ENCODE measurements around the gene GLE1.
"Not testable (repeated sequence)": the region's sequence is repeated elsewhere in the genome, so short reads cannot be mapped to it uniquely, and the experiment has no call there.

Gene GLE1

GRCh38 chr9:128495804-128496417 lies 8.6 kb upstream of the GLE1 start:
- DNase-seq (ENCODE audit: low spot score) = no peak

GRCh38 chr9:128497824-128498610 lies 6.5 kb upstream of the GLE1 start:
- no peak for DNase-seq (ENCODE audit: low spot score)

GRCh38 chr9:128498911-128499310 lies 5.6 kb upstream of the GLE1 start:
- no peak for DNase-seq (ENCODE audit: low spot score)

- DNase-seq (ENCODE audit: low spot score) = no peak
Measured at GRCh38 chr9:128499920-128500319, 4.6 kb upstream of the GLE1 start.

- not testable (repeated sequence) for DNase-seq (ENCODE audit: low spot score)
Measured at GRCh38 chr9:128503415-128503825, 1.1 kb upstream of the GLE1 start.

- no peak for DNase-seq (ENCODE audit: low spot score)
Measured at GRCh38 chr9:128503870-128504269, 649 bp upstream of the GLE1 start.

- peak; percentile 49 for DNase-seq (ENCODE audit: low spot score)
Measured at GRCh38 chr9:128505414-128505765, 871 bp downstream of the GLE1 start.

- DNase-seq (ENCODE audit: low spot score) = not testable (repeated sequence)
Measured at GRCh38 chr9:128505906-128506305, 1.4 kb downstream of the GLE1 start.

GRCh38 chr9:128512820-128513219 lies 8.3 kb downstream of the GLE1 start:
- DNase-seq (ENCODE audit: low spot score) = no peak

- no peak for DNase-seq (ENCODE audit: low spot score)
Measured at GRCh38 chr9:128521956-128522355, 17.4 kb downstream of the GLE1 start.

- peak; percentile 49 for DNase-seq (ENCODE audit: low spot score)
Measured at GRCh38 chr9:128523199-128523925, 18.8 kb downstream of the GLE1 start.

GRCh38 chr9:128526720-128527119 lies 22.2 kb downstream of the GLE1 start:
- DNase-seq (ENCODE audit: low spot score) = no peak

GRCh38 chr9:128528445-128529160 lies 24.1 kb downstream of the GLE1 start:
- DNase-seq (ENCODE audit: low spot score) = no peak

GRCh38 chr9:128529191-128529590 lies 24.7 kb downstream of the GLE1 start:
- no peak for DNase-seq (ENCODE audit: low spot score)

- DNase-seq (ENCODE audit: low spot score) = no peak
Measured at GRCh38 chr9:128532581-128532980, 28.1 kb downstream of the GLE1 start.

GRCh38 chr9:128540634-128541360 lies 36.3 kb downstream of the GLE1 start:
- no peak for DNase-seq (ENCODE audit: low spot score)

- no peak for DNase-seq (ENCODE audit: low spot score)
Measured at GRCh38 chr9:128546504-128546903, 42.0 kb downstream of the GLE1 start.

GRCh38 chr9:128548876-128549275 lies 44.4 kb downstream of the GLE1 start:
- no peak for DNase-seq (ENCODE audit: low spot score)

- DNase-seq (ENCODE audit: low spot score) = no peak
Measured at GRCh38 chr9:128550226-128550625, 45.7 kb downstream of the GLE1 start.

- peak; percentile 60 for DNase-seq (ENCODE audit: low spot score)
Measured at GRCh38 chr9:128550770-128551656, 46.5 kb downstream of the GLE1 start.
